Eye (tissue), 1 donor: ENCODE measurements around the gene PPP5C.

ENCODE experiments used
- DNase-seq: peaks from one replicate; pipeline ENCODE4 v3.0.0-alpha.2; 2015

PPP5C gene

DNA sequence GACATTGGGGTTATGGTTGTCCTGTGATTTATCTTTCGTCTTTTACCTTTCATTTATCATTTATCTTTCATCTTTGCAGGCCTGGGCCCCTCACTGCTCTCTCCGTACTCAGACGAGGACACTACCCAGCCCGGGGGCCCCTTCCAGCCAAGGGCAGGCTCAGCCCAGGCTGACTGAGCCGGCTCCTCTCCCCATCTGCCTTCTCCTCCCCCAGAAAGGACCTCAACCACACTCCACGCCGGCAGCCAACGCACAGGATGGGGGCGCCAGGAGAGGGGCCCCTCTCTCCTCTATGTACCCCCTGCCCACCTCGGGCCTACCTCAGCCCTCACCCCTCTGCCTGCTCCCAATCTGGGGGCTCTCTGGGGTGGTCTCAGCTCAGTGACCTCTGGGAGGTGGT is 7.4 kb upstream of the PPP5C start:
- DNase-seq, result no peak

DNA sequence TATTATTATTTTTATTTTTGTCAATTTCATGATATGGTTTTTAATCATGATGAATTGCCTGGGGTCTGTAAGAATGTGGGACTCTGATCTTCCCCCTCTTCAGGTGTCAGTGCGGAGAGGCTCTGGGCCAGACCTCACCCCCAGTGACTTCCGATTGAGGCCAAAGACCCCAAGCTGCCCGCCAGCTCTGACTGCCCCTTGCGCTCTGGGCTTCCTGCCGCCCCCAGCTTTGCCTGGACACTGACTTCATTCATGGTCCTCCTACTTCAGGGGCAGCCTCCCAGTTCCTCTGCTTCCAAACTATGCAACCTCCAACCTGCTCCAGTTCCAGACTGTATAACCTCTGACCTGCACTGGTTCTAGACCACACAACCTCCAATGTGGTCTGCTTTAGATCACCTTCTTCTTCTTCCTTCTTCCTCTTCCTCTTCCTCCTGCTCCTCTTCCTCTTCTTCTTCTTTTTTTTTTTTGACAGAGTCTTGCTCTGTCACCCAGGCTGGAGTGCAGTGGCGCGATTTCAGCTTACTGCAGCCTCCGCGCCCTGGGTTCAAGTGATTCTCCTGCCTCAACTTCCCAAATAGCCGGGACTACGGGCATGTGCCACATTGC is 6.7 kb upstream of the PPP5C start:
- DNase-seq, result no peak

DNA sequence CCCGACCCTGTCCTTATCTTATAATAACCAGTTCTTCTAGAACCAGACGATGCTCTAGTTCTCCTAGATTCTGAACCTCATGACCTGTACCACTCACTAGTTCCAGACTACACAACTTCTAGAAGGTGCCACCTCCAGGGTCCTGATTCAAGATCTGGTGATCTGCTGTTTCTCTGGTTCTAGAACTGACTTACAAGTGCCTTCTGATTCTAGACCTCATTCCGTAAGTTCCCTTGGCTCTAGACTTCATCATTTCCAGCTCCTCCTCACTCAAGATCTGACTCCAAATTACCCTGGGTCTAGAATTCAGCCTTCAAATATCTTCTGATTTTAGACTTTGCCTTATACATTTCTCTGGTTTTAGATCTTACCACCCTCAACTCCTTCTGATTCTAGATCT is 5.0 kb upstream of the PPP5C start:
- no peak for DNase-seq

DNA sequence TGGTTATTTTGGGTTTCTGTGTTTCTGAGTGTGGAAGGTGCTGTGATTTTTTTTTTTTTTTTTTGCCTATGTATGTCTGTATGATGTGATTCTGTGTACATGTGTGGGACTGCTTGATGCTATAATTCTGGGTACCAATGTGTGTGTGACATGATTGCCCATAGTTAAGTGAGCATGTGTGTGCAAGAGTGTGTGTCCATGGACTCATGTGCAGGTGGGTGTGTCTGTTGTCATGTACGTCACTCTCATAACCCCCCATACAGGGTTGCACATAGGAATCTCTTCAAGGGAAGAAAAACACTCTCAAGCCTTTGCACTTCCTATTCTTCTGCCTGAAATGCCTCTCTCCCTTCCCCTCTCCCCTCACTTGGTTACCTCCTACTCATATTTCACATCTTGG is 2.5 kb upstream of the PPP5C start:
- DNase-seq, result no peak

DNA sequence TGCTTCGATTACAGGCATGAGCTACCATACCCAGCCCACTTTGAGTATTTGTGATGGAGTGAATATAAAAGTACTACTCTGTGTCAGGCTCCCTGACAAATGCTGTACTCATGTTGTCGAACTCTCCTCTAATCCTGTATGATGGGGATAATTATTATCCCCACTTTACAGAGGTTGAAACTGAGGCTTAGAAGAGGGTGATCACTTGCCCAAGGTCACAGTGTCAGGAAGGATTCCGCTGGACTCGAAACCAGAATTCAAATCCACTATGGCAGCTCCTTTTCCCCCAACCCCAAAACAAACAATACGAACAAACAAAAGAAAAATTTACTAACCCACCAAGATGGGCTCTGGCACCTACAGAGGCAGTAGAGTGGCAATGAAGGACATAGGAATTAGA is 1.7 kb upstream of the PPP5C start:
- no peak for DNase-seq

DNA sequence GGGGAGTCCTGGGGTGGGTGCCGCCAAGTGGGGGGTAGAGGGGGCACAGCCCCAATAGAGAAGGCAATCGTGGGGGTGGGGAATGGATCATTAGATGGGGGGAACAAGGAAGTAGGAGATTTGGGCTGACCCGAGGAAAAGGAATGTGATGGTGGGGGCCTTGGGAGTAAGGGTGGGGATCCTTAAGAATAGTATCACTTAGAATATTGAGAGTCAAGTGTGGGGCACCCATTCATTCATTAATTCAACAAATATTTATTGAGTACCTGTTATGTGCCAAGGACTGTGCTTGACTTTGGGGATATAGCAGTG is 641 bp downstream of the PPP5C start:
- no peak for DNase-seq

DNA sequence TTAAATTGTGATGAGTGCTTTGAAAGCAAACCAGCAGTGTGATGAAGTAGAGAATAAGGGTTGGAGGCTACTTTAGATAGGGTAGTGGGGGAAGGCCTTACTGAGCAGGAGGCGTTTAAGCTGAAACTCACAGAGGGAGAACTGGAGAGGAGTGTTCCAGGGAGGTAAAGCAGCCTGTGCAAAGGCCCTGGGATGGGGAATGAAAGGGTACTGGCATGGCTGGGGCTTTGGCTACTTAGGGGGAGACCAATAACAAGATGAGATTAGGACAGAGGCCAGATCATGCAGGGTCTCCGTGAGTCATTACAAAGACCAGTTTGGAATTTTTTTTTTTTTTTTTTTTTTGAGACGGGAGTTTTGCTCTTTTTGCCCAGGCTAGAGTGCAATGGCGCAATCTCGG is 1.1 kb downstream of the PPP5C start:
- DNase-seq, result no peak

DNA sequence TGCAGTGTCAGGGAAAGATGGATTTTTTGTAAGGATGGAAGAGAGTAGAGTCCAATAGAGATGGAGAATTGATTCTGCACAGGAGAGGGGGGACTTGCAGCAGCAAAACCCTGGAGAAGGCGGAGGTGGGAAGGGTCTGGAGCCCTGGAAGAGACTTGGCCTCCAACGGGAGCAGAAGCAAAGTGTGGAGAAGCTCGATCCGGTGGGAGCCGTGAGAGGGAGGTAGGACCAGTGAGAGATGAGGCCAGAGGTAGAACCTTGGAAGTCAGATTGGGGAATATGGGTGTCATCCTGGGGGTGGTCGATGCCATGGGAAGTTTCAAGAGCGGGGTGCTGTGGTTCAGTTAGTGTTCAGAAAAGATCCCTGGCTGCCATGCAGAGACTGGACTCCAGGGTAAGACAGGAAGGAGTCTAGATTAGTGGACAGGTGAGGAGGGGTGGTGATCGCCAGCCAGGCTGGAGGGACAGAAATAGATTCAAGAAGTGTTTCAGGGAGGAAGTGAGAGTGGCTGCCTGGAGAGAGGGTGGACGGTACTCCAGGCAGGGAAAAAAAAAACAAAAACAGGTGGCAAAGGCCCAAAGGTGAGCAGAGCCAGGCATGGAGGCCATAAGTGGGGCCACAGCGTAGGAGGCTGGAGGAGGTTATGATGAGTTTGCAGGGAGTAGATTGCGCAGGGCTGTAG is 2.6 kb downstream of the PPP5C start:
- no peak for DNase-seq

DNA sequence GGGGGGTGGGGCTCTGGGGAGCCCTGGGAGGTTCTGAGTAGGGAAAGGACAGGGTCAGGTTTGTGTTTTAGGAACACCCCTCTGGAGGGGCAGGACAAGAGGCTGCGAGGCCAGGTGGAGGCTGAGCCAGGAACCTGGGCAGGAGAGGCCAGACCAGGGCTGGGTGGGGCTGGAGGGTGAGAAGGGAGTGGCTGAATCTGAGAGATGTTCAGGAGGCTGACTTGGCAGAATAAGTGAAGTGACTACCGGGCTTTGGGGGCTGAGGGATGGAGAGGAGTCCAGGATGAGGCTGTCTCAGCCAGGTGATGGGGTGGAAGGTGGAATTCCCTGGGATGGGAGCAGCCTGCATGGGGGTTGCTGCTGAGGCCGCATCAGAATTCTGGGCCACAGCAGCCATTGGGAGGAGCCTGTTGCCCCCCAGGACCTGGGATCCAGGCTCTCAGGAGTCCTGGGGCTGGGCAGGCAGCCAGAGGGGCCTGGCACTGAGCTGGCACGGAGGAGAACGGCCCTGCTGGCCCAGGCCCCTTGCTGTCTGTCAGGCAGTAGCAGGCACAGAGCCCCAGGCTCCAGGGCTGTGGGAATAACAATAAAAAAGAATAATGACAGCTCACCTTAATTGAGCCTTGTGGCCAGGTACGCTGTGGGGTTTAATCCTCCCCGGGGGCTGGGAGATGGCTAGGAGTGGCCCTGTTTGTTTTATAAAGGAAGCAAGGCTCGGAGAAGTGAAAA is 3.3 kb downstream of the PPP5C start:
- no peak for DNase-seq

DNA sequence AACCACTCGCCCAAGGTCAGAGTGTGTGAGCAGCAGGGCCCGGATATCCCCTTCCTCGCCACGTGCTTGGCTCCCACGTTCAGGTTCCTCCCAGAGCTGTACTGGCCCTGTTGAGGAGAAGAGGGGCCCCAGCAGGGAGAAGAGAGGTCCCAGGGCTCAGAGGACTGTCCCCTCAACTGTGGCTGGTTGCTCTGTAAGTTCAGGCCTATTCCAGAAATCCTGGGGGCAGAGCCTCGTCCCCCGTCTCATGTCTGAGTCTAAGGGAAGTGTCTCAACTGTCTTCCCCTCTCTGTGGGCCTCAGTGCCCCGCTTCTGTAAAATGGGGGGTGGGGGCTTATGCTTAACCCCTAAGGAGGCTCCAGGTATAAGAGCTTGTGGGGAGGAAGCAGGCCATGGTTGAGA is 3.9 kb downstream of the PPP5C start:
- DNase-seq, result no peak

DNA sequence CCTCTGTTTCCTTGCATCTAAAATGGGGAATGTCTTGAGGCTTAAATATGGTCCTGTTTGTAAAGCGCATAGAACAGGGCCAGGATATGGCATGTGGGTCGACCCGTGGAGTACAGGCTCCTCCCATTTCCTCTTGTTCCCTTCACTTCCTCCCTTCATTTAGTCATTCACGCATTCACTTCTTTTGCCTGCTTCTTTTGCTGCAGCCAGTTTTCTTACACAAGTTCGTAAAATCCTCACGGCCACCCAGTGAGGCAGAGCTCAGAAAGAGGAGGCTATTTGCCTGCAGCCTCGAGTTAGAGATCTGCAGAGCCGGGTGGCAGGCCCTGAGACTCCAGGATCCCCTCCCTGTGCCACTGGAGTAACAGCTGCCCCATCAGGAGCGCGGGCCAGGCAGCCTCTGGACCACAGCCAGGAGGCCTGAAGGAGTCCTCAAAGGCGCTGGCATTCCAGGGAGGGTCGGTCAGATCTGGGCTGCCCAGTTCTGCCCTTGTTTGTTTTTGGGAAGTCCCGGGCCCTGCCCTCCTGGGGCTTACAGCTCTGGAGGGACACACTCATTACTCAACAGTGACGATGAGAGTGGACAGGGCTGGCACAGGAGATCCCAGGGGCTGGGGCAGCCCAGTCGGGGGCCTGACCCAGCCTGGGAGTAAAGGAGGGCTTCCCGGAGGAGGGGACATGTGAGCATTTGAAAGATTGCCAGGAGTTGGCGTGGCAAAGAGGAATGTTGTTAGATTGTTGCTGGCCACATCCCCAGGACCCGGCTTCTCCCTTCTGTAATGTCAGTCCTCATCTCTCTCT is 4.6 kb downstream of the PPP5C start:
- DNase-seq, result no peak

DNA sequence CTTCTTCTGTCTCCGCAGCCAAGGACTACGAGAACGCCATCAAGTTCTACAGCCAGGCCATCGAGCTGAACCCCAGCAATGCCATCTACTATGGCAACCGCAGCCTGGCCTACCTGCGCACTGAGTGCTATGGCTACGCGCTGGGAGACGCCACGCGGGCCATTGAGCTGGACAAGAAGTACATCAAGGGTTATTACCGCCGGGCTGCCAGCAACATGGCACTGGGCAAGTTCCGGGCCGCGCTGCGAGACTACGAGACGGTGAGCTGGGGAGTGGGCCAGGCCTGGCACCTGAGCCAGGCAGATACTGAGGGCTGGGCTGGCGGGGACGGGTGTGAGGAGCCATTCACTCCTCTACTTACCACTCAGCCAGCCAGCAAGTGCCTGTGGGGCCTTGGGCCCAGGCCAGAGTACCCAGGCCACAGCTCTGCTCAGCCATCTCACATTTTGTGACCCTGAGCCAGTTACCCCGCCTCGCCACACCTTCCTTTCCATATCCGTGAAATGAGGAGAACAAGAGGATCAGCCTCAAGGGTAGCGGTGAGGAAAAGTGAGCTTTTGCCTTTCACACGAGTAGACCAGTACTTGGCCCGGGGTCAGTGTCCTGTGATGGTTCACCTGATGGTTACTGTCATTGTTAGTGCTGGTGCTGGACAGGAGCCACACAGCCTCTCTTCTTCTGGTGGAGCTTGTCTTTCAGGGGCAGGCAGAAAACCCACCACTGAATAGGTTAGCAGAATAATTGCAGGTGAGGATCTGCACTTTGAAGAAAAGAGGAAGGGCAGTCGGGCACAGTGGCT is 7.0 kb downstream of the PPP5C start:
- no peak for DNase-seq

DNA sequence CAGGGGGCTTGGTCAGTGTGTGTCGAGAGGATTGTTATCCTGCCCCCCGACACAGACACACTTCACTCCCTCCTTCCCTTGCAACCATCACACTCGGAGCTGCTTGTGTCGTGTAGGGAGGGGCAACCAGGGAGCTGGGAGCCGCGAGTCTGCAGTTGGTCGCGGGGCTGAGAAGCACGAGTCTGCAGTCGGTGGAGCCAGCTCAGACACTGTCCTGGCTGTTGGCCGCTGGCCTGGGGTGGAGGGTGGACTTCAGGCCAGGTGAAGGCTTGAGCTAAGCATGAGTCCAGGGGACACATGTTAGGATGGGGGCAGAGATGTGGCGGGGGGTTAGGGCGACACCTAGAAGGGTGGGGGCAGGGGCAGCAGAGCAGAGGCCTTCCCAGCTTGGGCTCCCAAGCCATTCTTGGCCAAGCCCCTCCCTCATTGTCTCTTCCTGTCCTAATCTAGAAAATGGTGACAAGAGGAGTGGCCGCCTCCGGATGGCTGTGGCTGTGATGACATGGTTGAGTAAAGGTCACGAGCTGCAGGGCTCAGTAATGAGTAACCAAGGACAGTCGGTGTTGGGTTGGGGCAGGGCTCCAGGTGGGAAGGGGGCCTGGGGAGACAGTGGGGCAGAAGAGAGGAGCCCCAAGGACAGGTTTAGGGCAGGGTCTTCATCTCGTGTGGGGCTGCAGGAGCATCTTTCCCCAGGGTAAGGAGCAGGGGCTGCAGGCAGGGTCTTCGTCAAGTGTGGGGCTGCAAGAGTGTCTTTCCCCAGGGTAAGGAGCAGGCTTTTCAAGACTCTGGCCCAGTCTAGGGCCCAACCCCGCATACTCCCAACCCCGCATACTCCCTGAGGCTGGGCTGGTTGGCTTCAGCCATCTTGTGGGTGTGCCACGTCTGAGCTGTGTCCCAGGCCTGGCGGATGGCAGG is 8.6 kb downstream of the PPP5C start:
- no peak for DNase-seq

DNA sequence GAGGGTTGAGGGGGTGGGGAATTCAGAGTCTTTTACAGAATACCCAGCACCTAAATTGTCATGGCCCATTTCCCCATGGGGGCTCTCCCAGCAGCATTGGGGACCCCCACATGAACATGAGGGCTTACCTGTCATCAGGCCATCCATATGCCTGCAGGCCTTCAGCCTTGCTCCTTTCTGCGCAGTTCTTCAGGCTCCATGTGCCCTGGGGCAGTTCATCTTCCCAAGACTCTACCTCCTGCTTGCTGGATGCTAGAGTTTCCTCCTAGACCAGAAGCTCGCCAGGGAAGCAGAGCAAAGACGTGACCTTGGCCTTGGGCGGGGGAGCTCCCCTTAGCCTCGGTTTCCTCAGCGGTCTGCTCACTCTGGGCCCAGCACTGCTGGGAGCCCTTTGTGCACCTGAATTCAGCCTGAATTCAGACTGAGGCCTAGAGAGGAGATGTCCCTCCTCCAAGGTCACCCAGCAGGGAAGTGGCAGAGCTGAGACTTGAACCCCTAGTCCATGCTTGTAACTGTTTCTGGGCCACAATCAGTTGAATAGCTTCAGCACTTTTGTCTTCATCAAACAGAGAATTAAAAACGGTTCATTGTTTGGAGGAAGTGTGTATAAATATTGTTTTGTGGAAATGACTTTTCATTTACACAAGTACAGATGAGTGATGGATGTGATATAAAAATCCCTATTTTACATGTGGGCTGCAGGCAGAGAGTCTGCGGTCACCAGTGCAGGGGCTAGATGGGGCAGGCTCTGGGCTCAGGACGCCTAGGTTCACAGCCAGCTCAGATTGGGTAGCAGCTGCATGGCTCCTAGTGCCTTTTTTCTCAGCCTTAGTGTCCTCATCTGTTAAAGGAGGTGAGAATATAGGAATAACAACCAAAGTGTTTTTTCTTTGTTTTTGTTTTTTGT is 9.5 kb downstream of the PPP5C start:
- no peak for DNase-seq

DNA sequence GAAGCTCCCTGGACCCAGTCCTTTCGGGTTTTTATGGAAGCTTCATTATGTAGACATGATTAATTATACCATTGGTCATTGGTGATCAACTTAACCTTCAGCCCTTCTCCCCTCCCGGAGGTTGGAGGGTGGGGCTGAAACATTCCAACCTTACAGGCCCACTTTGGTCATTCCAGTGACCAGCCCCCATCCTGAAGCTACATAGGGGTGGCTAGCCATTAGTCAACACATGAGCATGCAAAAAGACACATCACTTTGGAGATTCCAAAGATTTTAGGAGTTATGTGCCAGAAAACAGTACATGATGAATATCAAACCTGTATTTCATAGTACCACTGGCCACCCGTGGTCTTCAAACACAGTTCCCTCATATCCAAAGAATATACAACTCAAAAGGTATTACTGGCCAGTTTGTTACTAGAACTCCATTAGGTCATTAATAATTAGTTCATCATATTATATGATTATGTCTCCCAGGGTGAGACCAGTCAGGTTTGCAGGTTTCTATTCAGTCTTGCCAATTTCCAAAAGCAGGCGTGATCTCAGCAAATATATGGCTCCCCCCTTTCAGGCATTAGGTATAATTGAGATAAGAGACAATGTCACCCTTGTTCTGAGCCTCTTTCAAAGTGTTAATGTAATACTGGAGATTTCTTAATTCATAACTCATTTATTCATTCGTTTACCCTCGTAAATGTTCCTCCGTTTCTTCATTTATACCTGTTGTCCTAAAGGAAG is 11.1 kb downstream of the PPP5C start:
- DNase-seq, result no peak

DNA sequence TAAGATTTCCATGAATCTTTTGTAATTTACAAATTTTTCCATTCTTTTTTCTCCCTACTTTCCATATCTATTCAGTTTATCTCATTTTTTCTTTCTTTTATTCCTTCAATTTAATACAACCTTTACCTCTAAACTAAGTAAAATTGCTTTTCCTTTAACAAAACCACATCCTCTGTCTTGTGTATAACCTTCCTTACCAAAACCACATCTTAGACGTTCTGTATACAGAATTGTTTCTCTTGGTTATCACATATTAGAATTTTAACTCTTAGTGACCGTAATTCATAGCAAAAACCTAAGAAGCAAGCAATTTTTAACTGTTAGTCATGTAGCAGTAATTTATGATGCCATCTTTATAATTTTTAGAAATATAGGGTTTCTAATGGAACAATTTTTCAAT is 15.0 kb downstream of the PPP5C start:
- DNase-seq, result no peak

DNA sequence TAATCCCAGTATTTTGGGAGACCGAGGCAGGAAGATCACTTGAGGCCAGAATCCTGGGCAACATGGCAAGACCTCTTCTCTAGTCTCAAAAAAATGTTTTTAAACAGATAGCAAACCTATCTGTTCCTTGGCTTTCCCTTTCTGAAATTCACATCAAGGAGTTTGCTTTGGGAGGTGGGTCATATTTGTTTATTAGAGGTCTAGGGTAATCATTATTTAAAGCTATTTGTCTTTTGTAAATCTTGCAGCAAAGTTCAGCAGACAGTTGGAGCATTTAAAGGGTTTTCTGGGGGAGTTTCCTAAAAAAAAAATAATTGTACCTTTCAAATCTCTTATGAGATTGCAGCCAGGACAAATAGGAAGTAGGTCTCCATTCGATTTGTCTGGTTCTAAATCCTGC is 17.5 kb downstream of the PPP5C start:
- no peak for DNase-seq

DNA sequence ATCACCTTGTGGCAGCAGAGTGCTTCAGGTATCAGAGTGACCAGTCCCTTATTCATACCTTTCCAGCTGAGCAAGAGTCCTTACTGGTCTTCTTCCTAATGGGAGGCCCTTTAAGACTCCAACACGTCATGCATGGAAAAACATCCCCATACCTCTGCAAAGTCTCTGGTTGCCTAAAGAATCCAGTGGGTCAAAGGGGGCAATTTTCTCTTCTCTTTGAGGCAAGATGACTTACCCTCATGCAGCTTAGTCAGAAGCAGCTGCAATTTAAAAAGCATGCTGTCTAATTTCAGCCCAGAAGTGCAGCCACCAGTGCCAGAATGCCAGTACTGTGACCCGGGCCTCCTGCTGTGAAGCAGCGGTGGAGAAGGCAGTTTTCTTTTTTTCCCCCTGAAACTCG is 18.7 kb downstream of the PPP5C start:
- no peak for DNase-seq

DNA sequence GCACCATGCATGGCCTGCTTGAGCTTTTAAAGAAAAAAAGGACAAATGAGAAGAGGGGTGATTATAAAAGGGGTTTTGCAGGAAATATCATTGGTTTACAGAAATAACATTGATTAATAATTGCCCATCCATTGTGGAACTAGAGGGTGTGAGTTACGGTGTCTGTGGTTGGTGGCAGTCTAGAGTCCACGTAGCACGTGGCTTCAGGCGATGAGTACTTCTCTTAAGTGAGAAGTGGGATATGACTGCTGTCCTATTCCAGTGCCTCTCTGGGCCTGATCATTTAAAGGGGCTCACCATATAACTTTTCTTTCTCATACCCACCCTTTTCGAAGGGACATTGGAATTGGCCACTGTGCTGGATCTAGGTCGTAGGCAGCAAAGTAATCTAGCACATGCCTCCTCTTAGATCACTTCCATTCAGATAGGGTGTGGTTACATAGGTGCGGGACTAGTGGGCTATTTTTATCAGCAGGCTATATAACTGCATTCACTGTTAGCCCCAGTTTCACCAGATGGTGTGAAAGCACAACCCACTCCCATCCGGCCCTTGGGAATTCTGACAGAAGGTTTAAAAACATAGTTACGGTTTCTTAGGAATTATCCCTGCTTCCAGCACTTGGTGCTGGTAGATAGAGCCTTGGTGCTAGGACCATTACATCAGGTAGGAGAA is 19.9 kb downstream of the PPP5C start:
- no peak for DNase-seq
